GM12878 (cell line): ENCODE measurements around the gene ZDHHC9. TPM values are rescaled to one million over a fixed set of nuclear protein-coding genes. Genes with fewer than 3 reads are reported as not detected.

Source experiments
- ATAC-seq: fragments of 200-7000 bp; cut with Tn5 transposase; 3 replicates; pipeline ENCODE4 v1.9.1; 2020; ENCODE audit warnings: mild to moderate bottlenecking, moderate library complexity
- BruUV-seq: library from RNA; stranded (reverse); fragments of 400-500 nt; replicated peaks from 2 replicates; lab custom pipeline; 2021; lab: Mats Ljungman, UMichigan
- CTCF ChIA-PET: fragments of 300-600 bp; sonication (Branson Sonifier 250); formaldehyde crosslinking; extraction: SDS; loops from one replicate; lab custom pipeline; 2021; ENCODE audit warnings: inconsistent platforms; lab: Yijun Ruan, JAX
- POLR2A ChIA-PET: fragments of 350-600 bp; formaldehyde crosslinking; extraction: SDS; loops from one replicate; lab custom pipeline; 2021; ENCODE audit warnings: inconsistent platforms; lab: Charles Lee
- RAD21 ChIA-PET: fragments of 300-600 bp; sonication (Branson Sonifier 250); formaldehyde crosslinking; loops from one replicate; lab custom pipeline; 2023; ENCODE audit warnings: antibody characterized with exemption; ENCODE audit not compliant: unreplicated experiment; lab: Charles Lee
- SMC1A ChIA-PET: fragments of 300-600 bp; sonication (Branson Sonifier 250); formaldehyde crosslinking; loops from one replicate; lab custom pipeline; 2023; ENCODE audit not compliant: unreplicated experiment, uncharacterized antibody; lab: Charles Lee
- DNase-seq: peaks from one replicate; pipeline ENCODE4 v3.0.0-alpha.2; 2011; ENCODE audit warnings: low read depth, low spot score
- FAIRE-seq: peaks from 3 replicates; lab custom pipeline; 2011; peaks lifted over from hg19 to GRCh38; lab: Jason Lieb, UNC
- H2AFZ ChIP-seq: 2 replicates; pipeline ENCODE4 v1.6.0; 2011; ENCODE audit warnings: low read depth, low read length, control low read depth; ENCODE audit not compliant: control insufficient read depth
- H3K27ac ChIP-seq: 2 replicates; pipeline ENCODE4 v1.5.1; 2011; ENCODE audit warnings: control low read depth; ENCODE audit not compliant: control insufficient read depth, insufficient read depth
- H3K27me3 ChIP-seq, 2 experiments: replicated peaks in 1 of 2; 2 replicates each; pipeline versions ENCODE4 v1.6.0 to v1.6.1; 2011; ENCODE audit warnings: low read length in 1 of 2; ENCODE audit not compliant: control insufficient read depth in 2 of 2, insufficient read depth in 2 of 2
- H3K36me3 ChIP-seq, 2 experiments: 2 replicates each; pipeline ENCODE4 v1.5.1; 2011; ENCODE audit warnings: low read length in 1 of 2; ENCODE audit not compliant: control insufficient read depth in 2 of 2, insufficient read depth in 2 of 2
- H3K4me1 ChIP-seq: 2 replicates; pipeline ENCODE4 v1.6.1; 2011; ENCODE audit warnings: mild to moderate bottlenecking, low read length, moderate library complexity, mixed read lengths; ENCODE audit not compliant: control insufficient read depth, insufficient read depth
- H3K4me2 ChIP-seq: 2 replicates; pipeline ENCODE4 v1.6.0; 2011; ENCODE audit warnings: control low read depth; ENCODE audit not compliant: control insufficient read depth, insufficient read depth
- H3K4me3 ChIP-seq: fragments of 200-600 bp; sonication (generic); 2 replicates; pipeline ENCODE4 v1.5.1; 2016
- H3K79me2 ChIP-seq: 2 replicates; pipeline ENCODE4 v1.6.0; 2011; ENCODE audit warnings: low read length; ENCODE audit not compliant: control insufficient read depth, insufficient read depth
- H3K9ac ChIP-seq: 2 replicates; pipeline ENCODE4 v1.8.0; 2011; ENCODE audit warnings: low read length, control low read depth, mixed read lengths; ENCODE audit not compliant: control insufficient read depth, insufficient read depth
- H3K9me3 ChIP-seq: replicated peaks from 3 replicates; pipeline ENCODE4 v1.5.1; 2011; ENCODE audit warnings: mild to moderate bottlenecking, low read length; ENCODE audit not compliant: control insufficient read depth, insufficient read depth
- H4K20me1 ChIP-seq: 2 replicates; pipeline ENCODE4 v1.6.0; 2011; ENCODE audit not compliant: control insufficient read depth, insufficient read depth
- BRCA1 ChIP-seq: IDR thresholded peaks from 2 replicates; pipeline ENCODE4 v1.6.1; 2011; ENCODE audit warnings: low read depth, low read length, improper control_type of control experiment
- CHD1 ChIP-seq: IDR thresholded peaks from 2 replicates; pipeline ENCODE4 v1.6.1; 2012; ENCODE audit warnings: low read depth, low read length, improper control_type of control experiment
- E4F1 ChIP-seq: fragments of 450-650 bp; IDR thresholded peaks from 2 replicates; pipeline ENCODE4 v1.6.1; 2018; ENCODE audit warnings: borderline replicate concordance, mild to moderate bottlenecking; ENCODE audit not compliant: partially characterized antibody
- NR2C1 ChIP-seq: fragments of 450-650 bp; IDR thresholded peaks from 2 replicates; pipeline ENCODE4 v1.6.1; 2017; ENCODE audit warnings: antibody characterized with exemption, mild to moderate bottlenecking, moderate library complexity
- SPI1 ChIP-seq: IDR thresholded peaks from 2 replicates; pipeline ENCODE4 v1.6.1; 2011; ENCODE audit warnings: low read depth, mild to moderate bottlenecking, low read length, moderate library complexity, borderline replicate concordance; ENCODE audit not compliant: insufficient read depth
- SREBF1 ChIP-seq: IDR thresholded peaks from 2 replicates; pipeline ENCODE4 v1.6.1; 2012; ENCODE audit warnings: mild to moderate bottlenecking, low read length
- TCF3 ChIP-seq: IDR thresholded peaks from 2 replicates; pipeline ENCODE4 v1.6.1; 2012; ENCODE audit warnings: low read depth, mild to moderate bottlenecking, low read length, borderline replicate concordance; ENCODE audit not compliant: insufficient read depth
- ZNF217 ChIP-seq: fragments of 450-650 bp; IDR thresholded peaks from 2 replicates; pipeline ENCODE4 v1.6.1; 2017; ENCODE audit warnings: antibody characterized with exemption, mild to moderate bottlenecking
- ZZZ3 ChIP-seq: IDR thresholded peaks from 2 replicates; pipeline ENCODE4 v1.6.1; 2011; ENCODE audit warnings: low read depth; ENCODE audit not compliant: control insufficient read depth, insufficient read length
- WGBS: methylation state at CpG from one replicate; pipeline ENCODE4 v1.1.6; 2016; ENCODE audit warnings: low lambda C conversion rate; ENCODE audit not compliant: insufficient replicate concordance, insufficient coverage; ENCODE audit errors: missing lambda C conversion rate; 5-methylcytosine and 5-hydroxymethylcytosine counted together
- in situ Hi-C: fragments of 300-500 bp; cut with MboI; formaldehyde crosslinking; loops from 9 replicates; pipeline ENCODE4 v1.14.3; 2018; ENCODE audit warnings: mixed read lengths
- intact Hi-C: fragments of 100-400 bp; cut with micrococcal nuclease; formaldehyde crosslinking; loops from one replicate; pipeline ENCODE4 v1.14.2; 2022; ENCODE audit not compliant: unreplicated experiment
- polyA plus RNA-seq, 11 experiments: library from polyadenylated mRNA; depleted of rRNA in 4 of 11; unstranded in 6 of 11; stranded (reverse) in 5 of 11; fragments of >200 nt; fragmentation: Nextera tagmentation in 4 of 11; fragmentation: Illumina TruSeq in 1 of 11; extraction: Ambion mirVana in 4 of 11; extraction: Trizol in 1 of 11; gene quantifications; 1 replicate in 1 of 11; 2 replicates in 10 of 11; pipeline versions ENCODE4 v1.2.1 to v1.2.3, GENCODE V29; 2011 to 2016; ENCODE audit warnings: inconsistent platforms in 2 of 11, missing spikeins in 2 of 11, low read depth in 1 of 11
- total RNA-seq, 4 experiments: library from RNA; depleted of rRNA in 3 of 4; stranded (reverse); fragments of >200 nt in 3 of 4; fragmentation: Illumina TruSeq in 1 of 4; extraction: Trizol in 1 of 4; gene quantifications; 2 replicates each; pipeline versions ENCODE4 v1.2.1 to v1.2.3, GENCODE V29; 2013 to 2021
- TF ChIP-seq, protein P1 (sequence below): fragments of 150-350 bp; IDR thresholded peaks from 2 replicates; pipeline ENCODE4 v1.6.1; 2014; ENCODE audit warnings: mild to moderate bottlenecking, low read depth, low read length
- TF ChIP-seq, protein P2 (sequence below): fragments of 450-650 bp; IDR thresholded peaks from 2 replicates; pipeline ENCODE4 v1.6.1; 2017; ENCODE audit warnings: borderline replicate concordance
- TF ChIP-seq, protein P3 (sequence below): fragments of 450-650 bp; formaldehyde crosslinking; IDR thresholded peaks from 2 replicates; pipeline ENCODE4 v1.4.0; 2022; ENCODE audit warnings: mild to moderate bottlenecking, moderate library complexity
- TF ChIP-seq, protein P4 (sequence below), 3 experiments: IDR thresholded peaks in 2 of 3; conservative IDR thresholded peaks in 1 of 3; 2 replicates each; pipeline ENCODE4 v1.5.1; 2011; ENCODE audit warnings: low read depth in 3 of 3, low read length in 3 of 3, mild to moderate bottlenecking in 3 of 3, control low read depth in 2 of 3, moderate library complexity in 2 of 3, inconsistent platforms in 1 of 3, mixed read lengths in 1 of 3; ENCODE audit not compliant: control insufficient read depth in 2 of 3, insufficient read depth in 1 of 3; ENCODE audit errors: extremely low read depth in 1 of 3

ZDHHC9 gene
- total and polyA plus RNA-seq, 10 of the 15 experiments (the other 5 are each of a cell fraction or from before 2014, with no cell fraction given) = 1.8 to 13.0 (median 5.4) TPM

DNA sequence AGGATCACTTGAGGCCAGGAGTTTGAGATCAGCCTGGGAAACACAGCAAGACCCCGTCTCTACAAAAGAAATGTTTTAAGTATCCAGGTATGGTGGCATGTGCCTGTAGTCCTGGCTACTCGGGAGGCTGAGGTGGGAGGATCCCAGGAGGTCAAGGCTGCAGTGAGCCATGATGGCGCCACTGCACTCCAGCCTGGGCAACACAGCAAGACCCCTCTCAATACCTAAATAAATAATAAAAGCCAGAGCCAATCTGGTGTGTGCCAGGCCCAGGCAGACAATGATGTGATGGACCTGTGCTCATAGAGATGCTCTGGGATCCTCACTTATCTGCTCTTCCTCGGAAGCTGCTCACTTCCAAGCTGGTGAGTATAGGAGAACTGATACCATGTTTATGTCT lies 82.1 kb downstream of the ZDHHC9 start:
- no peak for DNase-seq
- Histone ChIP-seq H3K9ac (no peak overlapping the region), H3K27me3 (no peaks in the 10 kb centered on the region), H3K9me3 (no peaks in the 10 kb centered on the region), H4K20me1 (no peaks in the 10 kb centered on the region), H3K36me3 (no peaks in the 10 kb centered on the region), H2AFZ (no peak overlapping the region), H3K4me2 (no peak overlapping the region), H3K4me3 (no peak overlapping the region), H3K27ac (no peak overlapping the region), H3K4me1 (peaks cover 25% of the 10 kb centered on the region), H3K79me2 (no peaks in the 10 kb centered on the region)
- in situ Hi-C loops = no loop called here
- ChIA-PET CTCF (interaction anchor here (0.7 kb wide), 1 partner anchor 73 kb away, joined by 3 read pairs; no protein-coding TSS in a partner anchor), RAD21 (interaction anchor here (0.9 to 1.0 kb wide), 2 partner anchors 10 to 20 kb away, joined by 3 to 4 read pairs; no protein-coding TSS in a partner anchor), SMC1A (interaction anchor here (0.6 kb wide), 1 partner anchor 492 kb away, joined by 3 read pairs; no protein-coding TSS in a partner anchor), POLR2A (interaction anchor here (0.9 to 1.7 kb wide), 2 partner anchors 11 to 16 kb away, joined by 4 to 6 read pairs; no protein-coding TSS in a partner anchor)
- no peak for ATAC-seq
- intact Hi-C loops = no loop called here
- WGBS = 59% methylated on average over 4 of the region's 4 CpGs
- no peak for FAIRE-seq
- BruUV-seq = no TSS peak
- TF ChIP-seq, protein P1, sequence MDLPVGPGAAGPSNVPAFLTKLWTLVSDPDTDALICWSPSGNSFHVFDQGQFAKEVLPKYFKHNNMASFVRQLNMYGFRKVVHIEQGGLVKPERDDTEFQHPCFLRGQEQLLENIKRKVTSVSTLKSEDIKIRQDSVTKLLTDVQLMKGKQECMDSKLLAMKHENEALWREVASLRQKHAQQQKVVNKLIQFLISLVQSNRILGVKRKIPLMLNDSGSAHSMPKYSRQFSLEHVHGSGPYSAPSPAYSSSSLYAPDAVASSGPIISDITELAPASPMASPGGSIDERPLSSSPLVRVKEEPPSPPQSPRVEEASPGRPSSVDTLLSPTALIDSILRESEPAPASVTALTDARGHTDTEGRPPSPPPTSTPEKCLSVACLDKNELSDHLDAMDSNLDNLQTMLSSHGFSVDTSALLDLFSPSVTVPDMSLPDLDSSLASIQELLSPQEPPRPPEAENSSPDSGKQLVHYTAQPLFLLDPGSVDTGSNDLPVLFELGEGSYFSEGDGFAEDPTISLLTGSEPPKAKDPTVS = no peak
- no peak for TF ChIP-seq ZNF217
- TF ChIP-seq BRCA1 = no peak
- no peak for TF ChIP-seq SPI1
- TF ChIP-seq E4F1 = no peak
- TF ChIP-seq, protein P2, sequence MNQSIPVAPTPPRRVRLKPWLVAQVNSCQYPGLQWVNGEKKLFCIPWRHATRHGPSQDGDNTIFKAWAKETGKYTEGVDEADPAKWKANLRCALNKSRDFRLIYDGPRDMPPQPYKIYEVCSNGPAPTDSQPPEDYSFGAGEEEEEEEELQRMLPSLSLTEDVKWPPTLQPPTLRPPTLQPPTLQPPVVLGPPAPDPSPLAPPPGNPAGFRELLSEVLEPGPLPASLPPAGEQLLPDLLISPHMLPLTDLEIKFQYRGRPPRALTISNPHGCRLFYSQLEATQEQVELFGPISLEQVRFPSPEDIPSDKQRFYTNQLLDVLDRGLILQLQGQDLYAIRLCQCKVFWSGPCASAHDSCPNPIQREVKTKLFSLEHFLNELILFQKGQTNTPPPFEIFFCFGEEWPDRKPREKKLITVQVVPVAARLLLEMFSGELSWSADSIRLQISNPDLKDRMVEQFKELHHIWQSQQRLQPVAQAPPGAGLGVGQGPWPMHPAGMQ = no peak
- TF ChIP-seq, protein P3, sequence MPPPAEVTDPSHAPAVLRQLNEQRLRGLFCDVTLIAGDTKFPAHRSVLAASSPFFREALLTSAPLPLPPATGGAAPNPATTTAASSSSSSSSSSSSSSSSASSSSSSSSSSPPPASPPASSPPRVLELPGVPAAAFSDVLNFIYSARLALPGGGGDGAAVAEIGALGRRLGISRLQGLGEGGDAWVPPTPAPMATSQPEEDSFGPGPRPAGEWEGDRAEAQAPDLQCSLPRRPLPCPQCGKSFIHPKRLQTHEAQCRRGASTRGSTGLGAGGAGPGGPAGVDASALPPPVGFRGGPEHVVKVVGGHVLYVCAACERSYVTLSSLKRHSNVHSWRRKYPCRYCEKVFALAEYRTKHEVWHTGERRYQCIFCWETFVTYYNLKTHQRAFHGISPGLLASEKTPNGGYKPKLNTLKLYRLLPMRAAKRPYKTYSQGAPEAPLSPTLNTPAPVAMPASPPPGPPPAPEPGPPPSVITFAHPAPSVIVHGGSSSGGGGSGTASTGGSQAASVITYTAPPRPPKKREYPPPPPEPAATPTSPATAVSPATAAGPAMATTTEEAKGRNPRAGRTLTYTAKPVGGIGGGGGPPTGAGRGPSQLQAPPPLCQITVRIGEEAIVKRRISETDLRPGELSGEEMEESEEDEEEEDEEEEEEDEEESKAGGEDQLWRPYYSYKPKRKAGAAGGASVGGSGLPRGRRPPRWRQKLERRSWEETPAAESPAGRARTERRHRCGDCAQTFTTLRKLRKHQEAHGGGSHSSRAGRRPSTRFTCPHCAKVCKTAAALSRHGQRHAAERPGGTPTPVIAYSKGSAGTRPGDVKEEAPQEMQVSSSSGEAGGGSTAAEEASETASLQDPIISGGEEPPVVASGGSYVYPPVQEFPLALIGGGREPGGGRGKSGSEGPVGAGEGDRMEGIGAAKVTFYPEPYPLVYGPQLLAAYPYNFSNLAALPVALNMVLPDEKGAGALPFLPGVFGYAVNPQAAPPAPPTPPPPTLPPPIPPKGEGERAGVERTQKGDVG (CRISPR knock-in tag) = no peak
- TF ChIP-seq ZZZ3 = no peak
- TF ChIP-seq NR2C1 = no peak
- TF ChIP-seq CHD1 = no peak
- no peak for TF ChIP-seq TCF3
- TF ChIP-seq SREBF1 = no peak
- TF ChIP-seq, protein P4, sequence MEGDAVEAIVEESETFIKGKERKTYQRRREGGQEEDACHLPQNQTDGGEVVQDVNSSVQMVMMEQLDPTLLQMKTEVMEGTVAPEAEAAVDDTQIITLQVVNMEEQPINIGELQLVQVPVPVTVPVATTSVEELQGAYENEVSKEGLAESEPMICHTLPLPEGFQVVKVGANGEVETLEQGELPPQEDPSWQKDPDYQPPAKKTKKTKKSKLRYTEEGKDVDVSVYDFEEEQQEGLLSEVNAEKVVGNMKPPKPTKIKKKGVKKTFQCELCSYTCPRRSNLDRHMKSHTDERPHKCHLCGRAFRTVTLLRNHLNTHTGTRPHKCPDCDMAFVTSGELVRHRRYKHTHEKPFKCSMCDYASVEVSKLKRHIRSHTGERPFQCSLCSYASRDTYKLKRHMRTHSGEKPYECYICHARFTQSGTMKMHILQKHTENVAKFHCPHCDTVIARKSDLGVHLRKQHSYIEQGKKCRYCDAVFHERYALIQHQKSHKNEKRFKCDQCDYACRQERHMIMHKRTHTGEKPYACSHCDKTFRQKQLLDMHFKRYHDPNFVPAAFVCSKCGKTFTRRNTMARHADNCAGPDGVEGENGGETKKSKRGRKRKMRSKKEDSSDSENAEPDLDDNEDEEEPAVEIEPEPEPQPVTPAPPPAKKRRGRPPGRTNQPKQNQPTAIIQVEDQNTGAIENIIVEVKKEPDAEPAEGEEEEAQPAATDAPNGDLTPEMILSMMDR (IDR thresholded peaks at IDR 0.05 in 2 of 3, conservative IDR thresholded peaks at IDR 0.05 in 1 of 3; ENCODE audit: control insufficient read depth in 2 of 3, extremely low read depth in 1 of 3, insufficient read depth in 1 of 3, low read depth in 3 of 3, low read length in 3 of 3) = no peak
